Measurements from ENCODE around the gene ST6GALNAC1.

Gene ST6GALNAC1
- 0.65 to 9.5 reads per million in 2 experiments for total RNA-seq

GRCh38 chr17:76643553-76644148, at the start of gene ST6GALNAC1:
Gene ST6GALNAC1, minus strand, starts transcription at chr17:76643757. Its CDS starts 119 bp downstream, at chr17:76643638.
- peak; percentile 15 for DNase-seq (ENCODE audit: low read depth)

- no peak for DNase-seq (ENCODE audit: low read depth)
Measured at GRCh38 chr17:76691379-76692191, 48.0 kb upstream of the ST6GALNAC1 start.

DNA sequence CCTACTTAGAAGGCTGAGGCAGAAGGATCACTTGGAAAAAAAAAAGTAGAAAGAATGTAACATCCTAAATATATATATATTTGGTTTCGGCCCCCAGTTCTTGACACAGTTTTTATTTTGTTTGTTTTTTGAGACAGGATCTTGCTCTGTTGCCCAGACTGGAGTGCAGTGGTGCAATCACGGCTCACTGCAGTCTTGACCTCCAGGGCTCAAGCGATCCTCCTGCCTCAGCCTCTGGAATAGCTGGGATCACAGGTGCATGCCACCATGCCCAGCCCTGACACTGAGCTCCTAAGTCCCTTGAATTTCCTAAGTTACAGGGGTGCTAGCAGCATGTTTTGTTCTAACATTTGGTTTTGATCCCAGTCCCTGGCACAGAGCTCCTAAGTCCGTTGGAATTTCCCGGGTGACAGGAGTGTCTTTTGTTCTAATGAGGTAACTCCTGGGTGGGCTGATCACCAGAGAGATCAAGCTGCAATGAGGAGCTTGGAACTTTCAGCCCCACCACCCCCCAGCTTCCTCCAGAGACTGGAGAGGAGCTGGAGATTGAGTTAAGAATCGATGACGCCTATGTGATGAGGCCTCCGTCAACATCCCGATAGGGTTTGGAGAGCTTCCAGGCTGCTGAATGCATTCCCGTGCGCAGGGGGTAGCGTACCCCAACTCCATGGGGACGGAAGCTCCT, 47.2 kb upstream of the ST6GALNAC1 start:
- no peak for DNase-seq (ENCODE audit: low read depth)

DNA sequence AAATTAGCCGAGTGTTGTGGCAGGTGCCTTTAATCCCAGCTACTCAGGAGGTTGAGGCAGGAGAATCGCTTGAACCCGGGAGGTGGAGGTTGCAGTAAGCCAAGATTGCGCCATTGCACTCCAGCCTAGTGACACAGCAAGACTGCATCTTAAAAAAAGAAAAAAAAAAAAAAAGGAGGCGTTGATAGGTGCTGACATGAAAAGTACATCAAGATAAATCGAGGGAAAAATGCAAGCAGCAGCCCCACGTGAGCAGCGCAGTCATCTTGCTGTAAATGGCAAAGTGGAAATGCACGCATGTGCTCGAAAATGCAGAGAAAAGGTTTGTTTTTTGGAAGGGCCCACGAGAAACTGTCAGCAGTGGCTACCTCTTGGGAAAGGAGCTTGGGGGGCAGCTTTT, 46.3 kb upstream of the ST6GALNAC1 start:
- DNase-seq (ENCODE audit: low read depth) = no peak

DNA sequence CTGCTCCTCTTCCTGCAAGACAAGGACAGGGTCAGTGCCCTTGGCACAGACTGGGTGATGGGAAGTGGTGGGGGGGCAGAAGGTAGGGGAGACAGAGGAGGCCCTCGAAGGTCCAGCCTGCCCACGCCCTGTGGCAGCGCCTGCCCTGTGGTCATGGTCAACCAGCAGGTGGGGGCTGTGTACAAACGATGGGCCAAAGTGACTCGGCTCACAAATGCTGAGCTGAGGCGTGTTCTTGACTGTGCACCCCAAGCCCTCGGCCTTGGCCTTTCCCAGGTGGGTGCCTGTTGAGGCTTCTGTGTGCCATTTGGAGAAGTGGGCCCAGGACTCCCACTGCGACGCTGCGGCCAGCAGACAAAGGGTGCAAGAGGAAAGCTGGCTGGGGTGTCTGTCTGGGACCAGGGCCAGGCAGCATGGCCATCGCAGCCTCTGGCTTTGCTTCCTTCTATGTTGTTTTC, 44.6 kb upstream of the ST6GALNAC1 start:
- DNase-seq (ENCODE audit: low read depth) = no peak

GRCh38 chr17:76687298-76688164, 44.0 kb upstream of the ST6GALNAC1 start:
- no peak for DNase-seq (ENCODE audit: low read depth)

DNA sequence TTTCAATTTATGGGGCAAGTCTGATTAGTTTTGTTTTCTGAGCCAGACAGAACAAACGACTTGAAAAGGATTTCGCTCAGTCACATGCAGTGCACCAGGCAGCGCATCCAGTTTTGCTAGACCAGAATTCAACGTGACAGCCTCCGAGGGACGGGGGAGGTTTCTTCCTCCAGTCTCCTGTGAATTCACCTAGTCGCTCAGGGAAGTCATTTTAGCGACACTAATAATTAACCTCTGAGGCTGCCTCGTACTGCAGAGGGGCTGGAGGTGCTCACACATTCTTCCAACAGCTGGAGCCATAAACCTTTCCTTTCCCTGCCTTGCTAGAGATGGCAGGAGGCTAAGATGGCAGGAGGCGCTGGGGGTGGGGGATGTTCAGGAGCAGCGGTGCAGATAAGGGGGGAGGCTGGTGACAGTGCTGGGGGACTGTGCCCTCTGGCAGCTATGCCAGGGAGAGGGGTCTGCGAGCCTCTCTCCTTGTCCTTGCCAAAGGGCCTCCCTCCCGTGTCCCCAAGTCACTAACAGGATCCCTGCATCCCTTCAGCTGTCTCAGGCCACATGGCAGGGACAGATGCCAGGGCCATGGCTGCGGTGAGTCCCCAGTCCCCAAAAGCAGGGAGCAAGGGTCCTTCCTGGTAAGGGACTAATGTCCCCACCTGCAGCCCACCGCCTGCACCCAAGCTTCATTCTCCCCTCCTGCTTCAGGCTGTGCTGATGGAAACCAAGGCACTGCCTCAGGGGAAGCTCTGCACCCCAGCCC, 43.2 kb upstream of the ST6GALNAC1 start:
- DNase-seq (ENCODE audit: low read depth) = no peak

GRCh38 chr17:76685846-76686245, 42.3 kb upstream of the ST6GALNAC1 start:
- no peak for DNase-seq (ENCODE audit: low read depth)

- DNase-seq (ENCODE audit: low read depth) = no peak
Measured at GRCh38 chr17:76685366-76685765, 41.8 kb upstream of the ST6GALNAC1 start.

GRCh38 chr17:76684756-76685155, 41.2 kb upstream of the ST6GALNAC1 start:
- no peak for DNase-seq (ENCODE audit: low read depth)

GRCh38 chr17:76683921-76684745, 40.6 kb upstream of the ST6GALNAC1 start:
- DNase-seq (ENCODE audit: low read depth) = no peak

- DNase-seq (ENCODE audit: low read depth) = no peak
Measured at GRCh38 chr17:76683011-76683755, 39.6 kb upstream of the ST6GALNAC1 start.

DNA sequence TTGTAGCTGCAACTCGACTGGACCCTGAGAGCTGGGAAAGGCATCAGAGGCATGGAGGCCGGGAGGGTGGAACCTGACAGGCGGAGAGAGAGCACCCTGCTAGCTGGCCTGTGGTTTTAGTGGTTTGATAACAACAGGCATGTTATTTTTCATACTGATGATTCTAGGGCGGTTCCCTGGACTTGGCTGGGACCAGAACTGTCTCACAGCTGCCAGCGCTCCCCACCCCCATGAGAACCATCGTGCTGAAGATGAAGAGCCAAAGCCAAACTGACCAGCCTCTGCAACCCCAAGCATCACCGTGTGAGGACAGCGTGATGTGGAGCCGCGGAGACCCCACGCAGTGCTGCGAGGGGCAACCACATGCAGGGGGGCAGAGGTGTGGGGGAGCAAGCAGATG, 38.7 kb upstream of the ST6GALNAC1 start:
- DNase-seq (ENCODE audit: low read depth) = no peak

DNA sequence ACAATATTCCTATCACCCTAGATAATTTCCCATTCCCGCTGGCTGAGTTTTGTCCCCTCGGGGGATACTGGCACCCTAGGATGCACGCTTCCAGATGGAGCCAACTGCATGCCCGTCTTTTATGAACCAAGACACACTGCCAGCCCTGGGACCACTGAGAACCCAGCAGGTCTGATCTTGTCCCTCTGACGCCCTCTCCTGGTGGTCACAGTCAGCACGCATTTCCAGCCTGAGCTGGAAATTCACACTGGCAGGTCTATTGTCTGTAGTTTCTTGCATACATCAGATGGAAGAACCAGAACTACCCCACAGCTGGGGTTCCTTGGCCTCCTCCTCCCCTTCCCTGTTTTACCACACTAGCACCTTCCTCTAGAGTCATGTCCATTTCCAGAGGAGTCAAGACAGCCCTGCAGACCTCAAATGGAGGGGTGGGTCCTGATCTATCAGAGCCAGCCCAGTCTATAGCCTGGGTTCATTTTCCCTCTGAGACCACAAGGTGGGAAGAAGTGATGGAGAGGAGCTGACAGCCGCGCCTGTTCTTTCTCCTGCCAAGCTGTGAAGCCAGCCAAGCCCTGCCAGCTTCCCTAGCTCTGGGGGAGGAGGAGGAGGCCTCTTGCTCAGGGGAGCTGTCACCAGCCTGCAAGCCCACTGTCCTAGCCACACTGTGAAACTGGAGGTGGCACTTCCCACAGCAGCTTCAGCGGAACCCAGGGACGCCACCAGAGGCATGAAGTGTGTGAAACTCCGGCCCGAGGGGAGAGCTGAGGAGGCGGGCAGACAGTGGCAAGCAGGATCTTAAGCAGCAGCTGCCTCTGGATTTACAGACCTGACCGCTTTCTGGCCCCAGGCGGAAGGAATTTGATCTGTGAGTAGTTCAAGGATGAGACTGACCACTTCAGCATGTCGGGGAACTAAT, 37.9 kb upstream of the ST6GALNAC1 start:
- DNase-seq (ENCODE audit: low read depth) = peak; percentile 60

DNA sequence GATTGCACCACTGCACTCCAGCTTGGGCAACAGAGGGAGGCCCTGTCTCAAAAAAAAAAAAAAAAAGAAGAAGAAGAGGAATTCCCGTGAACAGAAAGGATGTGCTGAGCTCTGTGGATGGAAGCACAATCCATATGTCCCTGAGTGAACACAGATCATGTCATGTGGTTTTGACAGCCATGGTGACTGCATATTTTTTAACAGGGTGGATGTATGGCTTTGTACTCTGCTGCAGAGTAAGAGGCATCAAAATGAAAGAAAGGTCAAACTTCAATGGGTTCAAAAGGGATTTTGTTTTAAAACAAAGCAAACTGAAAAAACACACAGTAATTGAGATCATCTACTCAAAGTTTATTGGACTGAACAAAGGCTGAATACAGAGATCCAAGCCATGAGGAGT, 35.7 kb upstream of the ST6GALNAC1 start:
- no peak for DNase-seq (ENCODE audit: low read depth)

DNA sequence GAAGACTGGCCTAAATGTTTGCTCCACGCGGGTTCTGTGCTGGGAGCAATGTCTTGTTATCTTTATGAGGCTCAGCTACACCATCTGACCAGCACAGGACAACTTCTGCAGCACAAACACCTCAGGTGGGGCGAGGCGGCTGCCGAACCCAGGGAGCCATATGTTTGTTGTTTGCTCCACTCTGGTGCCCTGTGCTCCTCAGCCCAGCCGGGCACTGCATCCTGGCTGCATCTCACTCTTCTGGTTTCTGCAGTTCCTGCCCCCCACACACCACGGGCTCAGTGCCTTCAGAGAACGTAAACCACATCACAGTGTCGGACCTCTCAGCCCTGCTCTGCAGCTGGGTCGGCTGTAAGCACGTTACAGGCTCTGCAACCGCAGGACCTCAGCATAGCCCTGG, 34.8 kb upstream of the ST6GALNAC1 start:
- DNase-seq (ENCODE audit: low read depth) = no peak

- no peak for DNase-seq (ENCODE audit: low read depth)
Measured at GRCh38 chr17:76677406-76677805, 33.8 kb upstream of the ST6GALNAC1 start.

DNA sequence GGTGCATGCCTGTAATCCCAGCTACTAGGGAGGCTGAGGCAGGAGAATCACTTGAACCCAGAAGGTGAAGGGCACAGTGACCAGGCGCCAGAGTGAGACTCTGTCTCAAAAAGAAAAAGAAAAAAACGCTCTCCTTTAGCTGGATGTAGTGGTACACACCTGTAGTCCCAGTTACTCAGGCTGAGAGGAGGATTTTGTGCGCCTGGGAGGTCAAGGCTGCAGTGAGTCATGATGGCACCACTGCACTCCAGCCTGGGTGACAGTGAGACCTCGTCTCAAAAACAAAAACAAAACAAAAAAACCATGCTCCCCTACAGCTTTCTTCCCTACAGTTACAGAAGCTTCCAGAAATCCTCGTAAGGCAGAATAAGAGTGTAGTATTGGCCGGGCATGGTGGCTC, 33.1 kb upstream of the ST6GALNAC1 start:
- DNase-seq (ENCODE audit: low read depth) = no peak
